ENCODE measurements around the gene CCT3.
"Not testable (repeated sequence)": the region's sequence is repeated elsewhere in the genome, so short reads cannot be mapped to it uniquely, and the experiment has no call there.

The CCT3 gene

DNA sequence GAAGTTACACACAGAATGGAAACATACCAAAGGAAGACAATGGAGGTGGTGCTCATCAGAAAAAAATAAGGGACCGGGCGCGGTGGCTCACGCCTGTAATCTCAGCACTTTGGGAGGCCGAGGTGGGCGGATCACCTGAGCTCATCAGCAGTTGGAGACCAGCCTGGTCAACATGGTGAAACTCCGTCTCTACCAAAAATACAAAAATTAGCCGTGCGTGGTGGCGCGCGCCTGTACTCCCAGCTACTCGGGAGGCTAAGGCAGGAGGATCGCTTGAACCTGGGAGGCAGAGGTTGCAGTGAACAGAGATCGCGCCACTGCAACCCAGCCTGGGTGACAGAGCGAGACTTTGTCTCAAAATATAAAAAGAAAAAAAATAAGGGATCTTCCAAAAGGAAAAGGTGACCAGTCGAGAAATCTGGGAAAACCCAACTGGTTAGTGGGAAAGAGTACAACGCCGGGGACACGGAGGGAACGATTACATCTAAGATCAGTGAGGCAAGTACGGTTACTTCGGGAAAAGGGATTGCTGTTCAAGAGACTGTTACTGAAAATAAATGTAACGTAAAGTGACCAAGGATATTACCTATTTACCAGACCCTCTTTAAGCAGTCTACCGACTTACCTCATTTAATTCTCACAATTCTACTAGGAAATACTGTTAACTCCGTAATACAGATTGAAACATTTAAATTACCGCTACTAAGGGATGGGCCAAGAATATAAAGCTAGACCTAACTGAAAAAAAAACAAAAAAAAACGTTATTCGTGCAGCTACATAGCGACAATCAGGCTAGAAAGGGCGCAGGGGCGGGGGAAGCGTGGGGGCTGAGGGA, 822 bp downstream of the CCT3 start:
- DNase-seq (ENCODE audit: low read depth, low spot score): no peak

DNA sequence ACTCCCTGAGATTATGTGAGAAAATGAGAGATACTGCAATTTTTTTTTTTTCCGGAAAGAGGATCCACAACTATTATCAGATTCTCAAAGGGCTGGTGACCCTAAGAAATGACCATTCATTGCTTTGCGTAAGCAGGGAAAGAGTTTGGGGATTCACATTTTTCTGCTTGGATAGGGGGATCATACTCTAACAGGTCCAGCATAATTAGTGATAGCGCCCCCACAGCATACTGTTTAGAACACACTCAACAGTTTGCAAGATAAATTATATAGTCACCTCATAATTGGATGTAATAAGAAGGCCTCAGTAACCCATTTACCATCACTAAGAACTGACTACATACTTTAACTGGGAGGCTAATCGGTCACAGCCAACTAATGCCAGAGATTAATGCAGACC, 1.9 kb downstream of the CCT3 start:
- no peak for DNase-seq (ENCODE audit: low read depth, low spot score)

DNA sequence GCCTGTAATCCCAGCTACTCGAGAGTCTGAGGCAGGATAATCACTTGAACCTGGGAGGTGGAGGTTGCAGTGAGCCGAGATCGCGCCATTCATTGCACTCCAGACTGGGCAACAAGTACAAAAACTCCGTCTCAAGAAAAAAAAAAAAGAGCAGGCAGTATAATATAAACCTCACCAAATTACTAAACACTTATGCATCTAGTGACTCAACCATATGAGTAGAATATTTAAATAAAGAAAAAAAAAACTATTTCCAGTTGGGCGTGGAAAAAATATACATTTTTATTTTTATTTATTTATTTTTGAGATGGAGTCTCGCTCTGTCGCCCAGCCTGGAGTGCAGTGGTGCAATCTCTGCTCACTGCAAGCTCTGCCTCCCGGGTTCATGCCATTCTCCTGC, 14.9 kb downstream of the CCT3 start:
- not testable (repeated sequence) for DNase-seq (ENCODE audit: low read depth, low spot score)

DNA sequence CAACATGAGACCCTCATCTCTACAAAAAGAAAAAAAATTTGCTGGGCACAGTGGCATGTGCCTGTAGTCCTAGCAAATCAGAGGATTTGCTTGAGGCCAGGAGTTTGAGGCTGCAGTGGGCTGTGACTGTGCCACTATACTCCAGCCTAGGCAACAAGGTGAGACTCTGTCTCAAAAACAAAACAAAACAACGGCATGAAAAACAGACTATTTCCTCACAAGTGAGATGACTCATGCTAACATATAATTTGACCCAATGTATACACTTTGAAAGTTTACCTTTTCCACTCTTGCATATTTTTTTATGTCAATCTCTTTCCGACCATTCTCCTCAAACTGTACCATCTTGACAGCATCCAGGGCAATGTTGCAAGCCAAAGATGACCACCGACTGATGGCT, 17.5 kb downstream of the CCT3 start:
- no peak for DNase-seq (ENCODE audit: low read depth, low spot score)

GRCh38 chr1:156319664-156320063, 18.4 kb downstream of the CCT3 start:
- no peak for DNase-seq (ENCODE audit: low read depth, low spot score)

GRCh38 chr1:156316909-156317308, 21.2 kb downstream of the CCT3 start:
- DNase-seq (ENCODE audit: low read depth, low spot score): no peak

DNA sequence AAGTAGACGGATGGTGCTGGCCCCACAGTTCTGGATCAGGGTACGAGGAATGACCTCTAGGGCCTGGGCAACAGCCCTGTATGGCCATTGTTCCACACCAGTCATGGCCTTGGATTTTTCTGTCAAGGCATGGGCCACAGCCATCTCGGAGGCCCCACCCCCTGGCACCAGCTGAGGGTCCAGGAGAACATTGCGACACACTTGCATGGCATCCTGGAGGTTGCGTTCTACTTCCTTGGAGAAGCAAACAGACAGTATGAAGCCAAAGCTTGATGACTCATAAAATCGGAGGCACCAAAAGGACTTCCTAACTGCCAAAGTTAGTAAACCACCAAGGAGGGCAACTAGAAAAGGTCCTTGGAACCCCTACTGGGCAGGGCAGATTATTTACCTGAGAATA, 27.1 kb downstream of the CCT3 start:
- DNase-seq (ENCODE audit: low read depth, low spot score): no peak

- no peak for DNase-seq (ENCODE audit: low read depth, low spot score)
Measured at GRCh38 chr1:156308078-156308477, 30.0 kb downstream of the CCT3 start.

GRCh38 chr1:156305215-156305614, 32.9 kb downstream of the CCT3 start:
- DNase-seq (ENCODE audit: low read depth, low spot score): no peak

DNA sequence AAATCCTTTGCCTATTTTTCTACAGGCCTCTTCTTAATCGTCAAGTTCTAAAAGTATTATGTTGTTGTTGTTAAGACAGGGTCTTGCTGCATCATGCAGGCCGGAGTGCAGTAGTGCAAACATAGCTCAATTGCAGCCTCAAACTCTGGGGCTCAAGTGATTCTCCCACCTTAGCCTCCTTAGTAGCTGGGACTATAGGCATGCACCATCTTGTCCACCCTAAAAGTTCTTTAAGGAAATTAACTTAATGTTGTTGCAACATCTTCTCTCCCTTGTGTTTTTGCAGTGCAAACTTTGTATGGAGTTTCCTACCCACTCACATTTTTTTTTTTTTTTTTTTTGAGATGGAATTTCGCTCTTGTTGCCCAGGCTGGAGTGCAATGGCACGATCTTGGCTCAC, 34.9 kb downstream of the CCT3 start:
- no peak for DNase-seq (ENCODE audit: low read depth, low spot score)

DNA sequence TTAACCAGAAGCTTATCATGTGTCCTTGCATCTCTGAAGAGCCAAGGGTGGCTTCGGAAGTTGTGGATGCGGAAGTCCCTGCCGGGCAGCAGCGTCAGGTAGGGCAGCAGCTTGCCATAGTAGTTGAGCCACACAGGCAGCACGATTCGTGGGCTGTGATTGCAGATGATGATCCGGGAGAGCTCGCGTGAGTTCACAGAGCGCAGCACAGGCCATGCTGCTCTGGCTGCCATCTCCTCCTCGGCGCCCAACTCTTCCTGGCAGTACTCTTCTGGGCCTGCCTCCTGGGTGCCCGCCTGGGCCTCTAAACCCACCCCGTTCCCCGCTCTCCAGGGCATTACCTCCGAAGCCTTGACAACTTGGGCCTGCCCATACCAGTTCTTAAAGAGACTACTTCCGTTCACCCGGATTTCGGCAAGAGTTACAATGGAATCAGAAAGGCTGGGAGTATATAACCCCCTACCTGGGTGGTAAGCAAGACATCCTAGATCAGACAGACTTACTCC, 39.2 kb downstream of the CCT3 start, which contains the start of gene VHLL:
Gene VHLL, minus strand, starts transcription at position 456 of the 506 bp plus-strand sequence. Its CDS starts 118 bp downstream, at position 338.
- DNase-seq (ENCODE audit: low read depth, low spot score): no peak

GRCh38 chr1:156295391-156295947, 42.6 kb downstream of the CCT3 start, which contains the start of gene GLMP:
TSS of gene GLMP (minus strand) at chr1:156295679. CDS start at chr1:156295645, 34 bp downstream.
- no peak for DNase-seq (ENCODE audit: low read depth, low spot score)

GRCh38 chr1:156293895-156294294, 44.2 kb downstream of the CCT3 start:
- no peak for DNase-seq (ENCODE audit: low read depth, low spot score)

DNA sequence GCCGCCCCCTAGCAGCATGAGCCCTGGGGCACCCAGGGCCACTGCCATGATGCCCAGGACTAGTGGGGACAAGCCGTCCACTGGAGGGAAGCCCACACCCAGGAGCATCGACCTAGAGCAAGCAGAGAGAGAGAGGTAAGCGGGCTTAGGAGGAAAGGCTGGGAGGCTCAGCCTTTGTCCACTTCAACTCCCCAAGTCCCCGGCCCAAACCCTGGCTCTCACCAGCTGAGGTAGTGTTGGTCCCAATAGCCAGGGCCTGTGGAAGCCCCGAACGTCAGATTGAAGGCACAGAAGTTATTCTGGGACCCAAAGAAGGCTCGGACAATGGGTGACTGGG, 45.0 kb downstream of the CCT3 start:
- no peak for DNase-seq (ENCODE audit: low read depth, low spot score)

DNA sequence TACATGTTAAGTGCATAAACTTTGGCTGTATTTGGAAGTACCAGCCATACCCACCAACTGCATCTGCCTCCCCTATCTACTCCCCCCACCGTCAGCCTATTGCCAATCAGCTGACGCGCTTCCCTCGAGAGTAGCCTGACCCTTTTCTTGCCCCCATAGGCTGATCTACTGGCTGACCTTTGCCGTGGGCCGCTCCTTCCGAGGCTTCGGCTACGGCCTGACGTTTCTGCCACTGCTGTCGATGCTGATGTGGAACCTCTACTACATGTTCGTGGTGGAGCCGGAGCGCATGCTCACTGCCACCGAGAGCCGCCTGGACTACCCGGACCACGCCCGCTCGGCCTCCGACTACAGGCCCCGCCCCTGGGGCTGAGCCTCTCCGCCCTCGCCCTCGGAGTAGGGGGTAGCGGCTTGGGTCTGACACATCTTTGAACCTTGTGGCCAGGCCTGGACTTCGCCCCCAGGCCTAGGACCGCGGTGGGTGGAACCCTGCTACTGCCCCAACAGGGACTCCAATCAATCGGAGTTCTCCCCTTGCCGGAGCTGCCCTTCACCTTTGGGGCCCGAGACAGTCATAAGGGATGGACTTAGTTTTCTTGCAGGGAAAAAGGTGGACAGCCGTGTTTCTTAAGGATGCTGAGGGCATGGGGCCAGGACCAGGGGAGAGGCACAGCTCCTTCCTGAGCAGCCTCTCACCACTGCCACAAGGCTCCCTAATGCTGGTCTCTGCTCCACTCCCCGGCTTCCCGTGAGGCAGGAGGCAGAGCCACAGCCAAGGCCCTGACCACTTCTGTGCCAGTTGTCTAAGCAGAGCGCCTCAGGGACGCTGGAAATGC, 46.6 kb downstream of the CCT3 start:
- DNase-seq (ENCODE audit: low read depth, low spot score): peak; percentile 49

DNA sequence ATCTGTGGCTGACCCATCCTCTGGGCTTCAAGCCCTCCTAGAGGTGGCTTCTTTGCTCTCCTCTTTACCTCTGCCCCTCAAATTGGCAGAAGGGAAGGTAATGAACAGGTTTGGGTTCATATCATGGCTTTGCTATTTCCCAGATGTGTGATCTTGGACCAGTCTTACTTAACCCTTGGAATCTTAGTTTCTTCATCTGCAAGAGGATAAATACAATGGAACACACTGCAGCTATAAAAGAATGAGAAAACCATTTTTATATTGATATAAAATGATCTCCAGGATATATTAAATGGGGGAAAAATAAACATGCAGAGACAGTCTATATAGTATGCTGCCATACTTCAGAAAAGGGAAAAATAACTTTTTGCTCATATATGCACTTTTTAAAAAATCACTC, 48.2 kb downstream of the CCT3 start:
- DNase-seq (ENCODE audit: low read depth, low spot score): no peak

GRCh38 chr1:156286061-156286460, 52.0 kb downstream of the CCT3 start:
- DNase-seq (ENCODE audit: low read depth, low spot score): no peak

DNA sequence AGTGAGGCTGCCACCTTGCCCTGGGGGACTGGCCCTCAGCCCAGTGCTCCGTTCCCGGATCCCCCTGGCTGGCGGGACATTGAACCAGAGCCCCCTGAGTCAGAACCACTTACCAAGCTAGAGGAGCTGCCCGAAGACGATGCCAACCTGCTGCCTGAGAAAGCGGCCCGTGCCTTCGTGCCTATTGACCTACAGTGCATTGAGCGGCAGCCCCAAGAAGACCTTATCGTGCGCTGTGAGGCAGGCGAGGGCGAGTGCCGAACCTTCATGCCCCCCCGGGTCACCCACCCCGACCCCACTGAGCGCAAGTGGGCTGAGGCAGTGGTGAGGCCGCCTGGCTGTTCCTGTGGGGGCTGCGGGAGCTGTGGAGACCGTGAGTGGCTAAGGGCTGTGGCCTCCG, 52.7 kb downstream of the CCT3 start:
- DNase-seq (ENCODE audit: low read depth, low spot score): no peak

- no peak for DNase-seq (ENCODE audit: low read depth, low spot score)
Measured at GRCh38 chr1:156284757-156285156, 53.3 kb downstream of the CCT3 start.

- no peak for DNase-seq (ENCODE audit: low read depth, low spot score)
Measured at GRCh38 chr1:156284112-156284511, 54.0 kb downstream of the CCT3 start, which contains the start of gene TMEM79. TSS of gene TMEM79 (plus strand) at chr1:156284325. CDS start at chr1:156285227, 902 bp downstream.

DNA sequence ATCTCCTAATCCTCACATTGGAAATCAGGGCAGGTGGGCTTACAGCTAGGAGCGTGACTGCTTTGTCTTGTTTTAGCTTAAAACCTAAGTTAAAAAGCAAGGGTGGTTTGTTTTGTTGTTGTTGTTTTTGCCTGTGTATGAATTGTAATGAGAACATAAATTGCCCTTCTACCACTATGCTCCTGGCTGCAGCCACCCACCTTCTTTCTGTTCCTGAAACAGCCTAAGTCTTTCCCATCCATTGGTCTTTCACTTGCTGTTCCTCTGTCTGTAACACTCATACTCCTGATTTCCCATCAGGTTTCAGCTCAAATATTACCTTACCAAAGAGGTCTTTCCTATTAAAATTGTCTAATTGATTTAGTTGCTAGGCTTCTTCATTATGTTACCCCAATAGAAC, 54.6 kb downstream of the CCT3 start:
- DNase-seq (ENCODE audit: low read depth, low spot score): no peak

Data from brain pericyte (primary cell).